Measurements from ENCODE around the gene MFAP4.

DNA sequence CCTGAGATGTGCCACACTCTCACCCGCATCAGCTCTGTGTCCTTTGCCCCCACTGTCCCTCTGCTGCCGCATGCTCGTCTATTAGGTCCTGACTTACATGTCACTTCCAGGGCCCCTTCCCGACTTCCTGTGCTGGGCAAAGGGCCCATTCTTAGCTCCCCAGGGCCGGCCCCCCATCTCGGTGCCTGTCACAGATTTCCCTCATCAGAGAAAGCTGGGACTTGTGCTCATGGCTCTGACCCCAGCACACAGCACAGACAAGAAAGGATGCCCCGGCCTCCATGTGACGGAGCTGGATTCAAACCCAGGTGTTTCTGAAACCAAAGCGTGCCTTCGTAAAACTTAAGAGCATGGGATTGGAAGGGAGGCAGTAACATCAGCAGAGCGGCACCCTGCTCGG, 14.6 kb downstream of the MFAP4 start:
- TF ChIP-seq, protein P1, sequence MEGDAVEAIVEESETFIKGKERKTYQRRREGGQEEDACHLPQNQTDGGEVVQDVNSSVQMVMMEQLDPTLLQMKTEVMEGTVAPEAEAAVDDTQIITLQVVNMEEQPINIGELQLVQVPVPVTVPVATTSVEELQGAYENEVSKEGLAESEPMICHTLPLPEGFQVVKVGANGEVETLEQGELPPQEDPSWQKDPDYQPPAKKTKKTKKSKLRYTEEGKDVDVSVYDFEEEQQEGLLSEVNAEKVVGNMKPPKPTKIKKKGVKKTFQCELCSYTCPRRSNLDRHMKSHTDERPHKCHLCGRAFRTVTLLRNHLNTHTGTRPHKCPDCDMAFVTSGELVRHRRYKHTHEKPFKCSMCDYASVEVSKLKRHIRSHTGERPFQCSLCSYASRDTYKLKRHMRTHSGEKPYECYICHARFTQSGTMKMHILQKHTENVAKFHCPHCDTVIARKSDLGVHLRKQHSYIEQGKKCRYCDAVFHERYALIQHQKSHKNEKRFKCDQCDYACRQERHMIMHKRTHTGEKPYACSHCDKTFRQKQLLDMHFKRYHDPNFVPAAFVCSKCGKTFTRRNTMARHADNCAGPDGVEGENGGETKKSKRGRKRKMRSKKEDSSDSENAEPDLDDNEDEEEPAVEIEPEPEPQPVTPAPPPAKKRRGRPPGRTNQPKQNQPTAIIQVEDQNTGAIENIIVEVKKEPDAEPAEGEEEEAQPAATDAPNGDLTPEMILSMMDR (IDR thresholded peaks at IDR 0.05) = no peak
- TF ChIP-seq POLR2A (IDR thresholded peaks at IDR 0.05) = no peak

Data from vagina (tissue), 2 donors.